HT1080 (cell line): Measurements from ENCODE around the gene STX8. TPM values are rescaled to one million over a fixed set of nuclear protein-coding genes. Genes with fewer than 3 reads are reported as not detected.
A peak's percentile ranks its signal among the peaks of the same experiment; 100 is the strongest.

Experiments used
- DNase-seq: peaks from one replicate; pipeline ENCODE4 v3.0.0-alpha.2; 2015; ENCODE audit warnings: low read depth
- total RNA-seq: library from RNA; depleted of rRNA; stranded (reverse); fragments of >200 nt; shearing (Covaris generic); gene quantifications from 2 replicates; pipeline ENCODE4 v1.2.3, GENCODE V29; 2014

The STX8 gene
- total RNA-seq, 1 experiment from 2014 or later: 32.7 TPM

GRCh38 chr17:9306086-9306485 lies 269.5 kb downstream of the STX8 start:
- DNase-seq: peak; percentile 23

- no peak for DNase-seq
These were observed 275.9 kb downstream of the STX8 start for GRCh38 chr17:9299695-9300094.

GRCh38 chr17:9298776-9299295 lies 276.8 kb downstream of the STX8 start:
- DNase-seq: no peak

GRCh38 chr17:9298135-9298534 lies 277.5 kb downstream of the STX8 start:
- no peak for DNase-seq

GRCh38 chr17:9294661-9295210 lies 280.9 kb downstream of the STX8 start:
- DNase-seq: no peak

- DNase-seq: no peak
These were observed 283.1 kb downstream of the STX8 start for GRCh38 chr17:9292561-9292941.

- DNase-seq: peak; percentile 8
These were observed 283.6 kb downstream of the STX8 start for GRCh38 chr17:9291912-9292560.

GRCh38 chr17:9290226-9290613 lies 285.4 kb downstream of the STX8 start:
- no peak for DNase-seq

- no peak for DNase-seq
These were observed 288.3 kb downstream of the STX8 start for GRCh38 chr17:9287306-9287705.

- DNase-seq: no peak
These were observed 289.2 kb downstream of the STX8 start for GRCh38 chr17:9286434-9286833.

- DNase-seq: no peak
These were observed 289.8 kb downstream of the STX8 start for GRCh38 chr17:9285602-9286427.

GRCh38 chr17:9284884-9285283 lies 290.7 kb downstream of the STX8 start:
- DNase-seq: no peak

GRCh38 chr17:9283909-9284308 lies 291.7 kb downstream of the STX8 start:
- DNase-seq: no peak

GRCh38 chr17:9279893-9280292 lies 295.7 kb downstream of the STX8 start:
- no peak for DNase-seq

- no peak for DNase-seq
These were observed 300.6 kb downstream of the STX8 start for GRCh38 chr17:9274973-9275372.

- DNase-seq: no peak
These were observed 301.9 kb downstream of the STX8 start for GRCh38 chr17:9273428-9274391.

- no peak for DNase-seq
These were observed 303.0 kb downstream of the STX8 start for GRCh38 chr17:9272501-9273200.

GRCh38 chr17:9271989-9272388 lies 303.6 kb downstream of the STX8 start:
- DNase-seq: no peak

GRCh38 chr17:9270921-9271320 lies 304.7 kb downstream of the STX8 start:
- DNase-seq: no peak

GRCh38 chr17:9269350-9270035 lies 306.1 kb downstream of the STX8 start:
- DNase-seq: no peak
